T-helper 9 cell (primary cell): ENCODE data around the gene AP5S1.
"Not testable (repeated sequence)": the region's sequence is repeated elsewhere in the genome, so short reads cannot be mapped to it uniquely, and the experiment has no call there.

Experiments
- DNase-seq: peaks from one replicate; pipeline ENCODE4 v3.0.0-alpha.2; 2020

Gene AP5S1

GRCh38 chr20:3812975-3813847 lies 7.1 kb upstream of the AP5S1 start:
- DNase-seq, result no peak

- DNase-seq, result no peak
Observed at GRCh38 chr20:3813848-3814581, 6.3 kb upstream of the AP5S1 start.

GRCh38 chr20:3814928-3815495 lies 5.3 kb upstream of the AP5S1 start:
- DNase-seq, result no peak

- no peak for DNase-seq
Observed at GRCh38 chr20:3815703-3816315, 4.5 kb upstream of the AP5S1 start.

- DNase-seq, result no peak
Observed at GRCh38 chr20:3818155-3819151, 1.9 kb upstream of the AP5S1 start.

GRCh38 chr20:3819411-3820047 lies 818 bp upstream of the AP5S1 start:
- DNase-seq, result no peak

GRCh38 chr20:3820901-3821727 lies 767 bp downstream of the AP5S1 start:
- no peak for DNase-seq

GRCh38 chr20:3821996-3822395 lies 1.6 kb downstream of the AP5S1 start:
- DNase-seq, result no peak

- no peak for DNase-seq
Observed at GRCh38 chr20:3823881-3824280, 3.5 kb downstream of the AP5S1 start.

GRCh38 chr20:3825526-3825925 lies 5.2 kb downstream of the AP5S1 start:
- DNase-seq, result no peak

GRCh38 chr20:3826420-3826819 lies 6.1 kb downstream of the AP5S1 start:
- DNase-seq, result no peak

GRCh38 chr20:3828798-3829197 lies 8.5 kb downstream of the AP5S1 start:
- DNase-seq, result no peak

GRCh38 chr20:3829891-3830290 lies 9.5 kb downstream of the AP5S1 start:
- DNase-seq, result not testable (repeated sequence)

- no peak for DNase-seq
Observed at GRCh38 chr20:3836132-3836531, 15.8 kb downstream of the AP5S1 start.

- DNase-seq, result no peak
Observed at GRCh38 chr20:3839328-3839727, 19.0 kb downstream of the AP5S1 start.

- DNase-seq, result not testable (repeated sequence)
Observed at GRCh38 chr20:3840201-3840600, 19.9 kb downstream of the AP5S1 start.

- DNase-seq, result no peak
Observed at GRCh38 chr20:3842348-3842930, 22.1 kb downstream of the AP5S1 start.

GRCh38 chr20:3843490-3843889 lies 23.1 kb downstream of the AP5S1 start:
- no peak for DNase-seq

- not testable (repeated sequence) for DNase-seq
Observed at GRCh38 chr20:3843990-3844619, 23.8 kb downstream of the AP5S1 start.

GRCh38 chr20:3846378-3846739 lies 26.0 kb downstream of the AP5S1 start:
- no peak for DNase-seq
